GM12873 (cell line): Measurements from ENCODE around the gene HSD3B2.

ENCODE experiments used
- CTCF ChIP-seq: IDR thresholded peaks from 2 replicates; pipeline ENCODE4 v1.5.1; 2012; ENCODE audit warnings: low read depth, mild to moderate bottlenecking, moderate library complexity, low read length, control low read depth; ENCODE audit not compliant: insufficient read depth; ENCODE audit errors: missing control alignments

HSD3B2 gene

GRCh38 chr1:119373465-119373864 is 41.5 kb upstream of the HSD3B2 start:
- TF ChIP-seq CTCF = no peak

- no peak for TF ChIP-seq CTCF
Observed at GRCh38 chr1:119374208-119374874, 40.6 kb upstream of the HSD3B2 start.

- TF ChIP-seq CTCF = no peak
Observed at GRCh38 chr1:119375366-119375765, 39.6 kb upstream of the HSD3B2 start.

- TF ChIP-seq CTCF = no peak
Observed at GRCh38 chr1:119376594-119376993, 38.4 kb upstream of the HSD3B2 start.

- TF ChIP-seq CTCF = no peak
Observed at GRCh38 chr1:119379117-119379516, 35.8 kb upstream of the HSD3B2 start.

GRCh38 chr1:119380304-119380703 is 34.6 kb upstream of the HSD3B2 start:
- TF ChIP-seq CTCF = no peak

- TF ChIP-seq CTCF = no peak
Observed at GRCh38 chr1:119380983-119381662, 33.8 kb upstream of the HSD3B2 start.
